GM23338 (cell line): ENCODE data around the gene ACAP1. TPM values are rescaled to one million over a fixed set of nuclear protein-coding genes. Genes with fewer than 3 reads are reported as not detected.

Experiments
- ATAC-seq: fragments of 200-7000 bp; cut with Tn5 transposase; 3 replicates; pipeline ENCODE4 v1.9.1; 2020
- DNase-seq: peaks from one replicate; pipeline ENCODE4 v3.0.0-alpha.2; 2015; ENCODE audit warnings: low spot score
- H2AFZ ChIP-seq: fragments of 200-600 bp; sonication (generic); 2 replicates; pipeline ENCODE4 v1.8.0; 2016; ENCODE audit warnings: antibody characterized with exemption, mild to moderate bottlenecking, moderate library complexity
- H3F3A ChIP-seq: fragments of 200-600 bp; sonication (generic); replicated peaks from 2 replicates; pipeline ENCODE4 v1.8.0; 2017; ENCODE audit warnings: antibody characterized with exemption, mixed run types, low read depth
- H3K27ac ChIP-seq: fragments of 200-600 bp; sonication (generic); 2 replicates; pipeline ENCODE4 v1.6.1; 2016; ENCODE audit warnings: low read depth
- H3K27me3 ChIP-seq: fragments of 200-600 bp; sonication (generic); 2 replicates; pipeline ENCODE4 v1.8.0; 2016; ENCODE audit warnings: mild to moderate bottlenecking, mixed run types, moderate library complexity; ENCODE audit not compliant: insufficient read depth
- H3K36me3 ChIP-seq: fragments of 200-600 bp; sonication (generic); 2 replicates; pipeline ENCODE4 v1.8.0; 2016; ENCODE audit warnings: mild to moderate bottlenecking; ENCODE audit not compliant: insufficient read depth
- H3K4me1 ChIP-seq: fragments of 200-600 bp; sonication (generic); 2 replicates; pipeline ENCODE4 v1.8.0; 2016; ENCODE audit warnings: mild to moderate bottlenecking, moderate library complexity; ENCODE audit not compliant: insufficient read depth
- H3K4me2 ChIP-seq: fragments of 200-600 bp; sonication (generic); 2 replicates; pipeline ENCODE4 v1.7.1; 2017; ENCODE audit warnings: mixed run types
- H3K4me3 ChIP-seq: fragments of 200-600 bp; sonication (generic); 2 replicates; pipeline ENCODE4 v1.6.1; 2016; ENCODE audit warnings: mixed run types
- H3K79me2 ChIP-seq: fragments of 200-600 bp; sonication (generic); replicated peaks from 2 replicates; pipeline ENCODE4 v1.8.0; 2017; ENCODE audit warnings: mild to moderate bottlenecking; ENCODE audit not compliant: insufficient read depth
- H3K9me2 ChIP-seq: fragments of 200-600 bp; sonication (generic); 2 replicates; pipeline ENCODE4 v1.8.0; 2017; ENCODE audit not compliant: insufficient read depth
- H4K20me1 ChIP-seq: fragments of 200-600 bp; sonication (generic); replicated peaks from 2 replicates; pipeline ENCODE4 v1.8.0; 2017; ENCODE audit warnings: mild to moderate bottlenecking; ENCODE audit not compliant: insufficient read depth
- H3K27ac Mint-ChIP-seq: 2 replicates; pipeline ENCODE4 v1.8.0; 2020; ENCODE audit warnings: inconsistent platforms, mild to moderate bottlenecking, moderate library complexity, mixed read lengths
- H3K27me3 Mint-ChIP-seq: 3 replicates; pipeline ENCODE4 v1.8.0; 2022; ENCODE audit warnings: low read depth, mild to moderate bottlenecking, moderate library complexity, mixed read lengths, inconsistent platforms; ENCODE audit not compliant: insufficient read depth, poor library complexity
- H3K36me3 Mint-ChIP-seq: 3 replicates; pipeline ENCODE4 v1.8.0; 2021; ENCODE audit warnings: low read depth, mild to moderate bottlenecking, inconsistent platforms, moderate library complexity, mixed read lengths
- H3K4me1 Mint-ChIP-seq: 3 replicates; pipeline ENCODE4 v1.8.0; 2020; ENCODE audit warnings: mild to moderate bottlenecking, inconsistent platforms, mixed read lengths
- H3K4me3 Mint-ChIP-seq: 3 replicates; pipeline ENCODE4 v1.8.0; 2021; ENCODE audit warnings: moderate library complexity, mild to moderate bottlenecking, inconsistent platforms, mixed read lengths
- H3K9me3 Mint-ChIP-seq: 3 replicates; pipeline ENCODE4 v1.8.0; 2020; ENCODE audit warnings: moderate library complexity, mild to moderate bottlenecking, inconsistent platforms, mixed read lengths
- CREB1 ChIP-seq: fragments of 250-450 bp; sonication (Bioruptor Pico); IDR thresholded peaks from 2 replicates; pipeline ENCODE4 v1.5.0; 2020; ENCODE audit warnings: low read depth, mild to moderate bottlenecking, moderate library complexity
- EZH2 ChIP-seq: fragments of 200-600 bp; sonication (generic); IDR thresholded peaks from one replicate; pipeline ENCODE4 v1.8.0; 2017; ENCODE audit warnings: antibody characterized with exemption, mild to moderate bottlenecking, low read depth; ENCODE audit not compliant: unreplicated experiment
- EZH2phosphoT487 ChIP-seq: fragments of 200-600 bp; sonication (generic); IDR thresholded peaks from one replicate; pipeline ENCODE4 v1.8.1; 2018; ENCODE audit warnings: antibody characterized with exemption; ENCODE audit not compliant: unreplicated experiment
- JUNB ChIP-seq: IDR thresholded peaks from one replicate; pipeline ENCODE4 v1.6.1; 2016; ENCODE audit warnings: antibody characterized with exemption; ENCODE audit not compliant: unreplicated experiment
- NANOG ChIP-seq: IDR thresholded peaks from 2 replicates; pipeline ENCODE4 v1.6.1; 2016; ENCODE audit warnings: antibody characterized with exemption, borderline replicate concordance
- POLR2AphosphoS5 ChIP-seq: IDR thresholded peaks from 2 replicates; pipeline ENCODE4 v1.6.1; 2016; ENCODE audit warnings: antibody characterized with exemption, low read depth
- STAT1 ChIP-seq: IDR thresholded peaks from one replicate; pipeline ENCODE4 v1.6.1; 2016; ENCODE audit warnings: antibody characterized with exemption; ENCODE audit not compliant: unreplicated experiment
- ZNF114 ChIP-seq: fragments of 250-450 bp; sonication (Bioruptor Pico); IDR thresholded peaks from 2 replicates; pipeline ENCODE4 v1.5.0; 2020; ENCODE audit warnings: mild to moderate bottlenecking, moderate library complexity
- ZNF331 ChIP-seq: fragments of 250-450 bp; sonication (Bioruptor Pico); IDR thresholded peaks from 2 replicates; pipeline ENCODE4 v1.5.0; 2020; ENCODE audit warnings: low read depth, mild to moderate bottlenecking, moderate library complexity
- polyA plus RNA-seq: library from polyadenylated mRNA; unstranded; fragments of >200 nt; fragmentation: Nextera tagmentation; extraction: Ambion mirVana; gene quantifications from 2 replicates; pipeline ENCODE4 v1.2.1, GENCODE V29; 2016
- total RNA-seq: library from RNA; depleted of rRNA; stranded (reverse); fragments of >200 nt; shearing (Covaris generic); gene quantifications from 2 replicates; pipeline ENCODE4 v1.2.3, GENCODE V29; 2014
- TF ChIP-seq, protein P1 (sequence below): IDR thresholded peaks from 2 replicates; pipeline ENCODE4 v1.6.1; 2016; ENCODE audit warnings: antibody characterized with exemption
- TF ChIP-seq, protein P2 (sequence below), 2 experiments: fragments of 200-600 bp in 1 of 2; sonication (generic) in 1 of 2; conservative IDR thresholded peaks; 2 replicates each; pipeline versions ENCODE4 v1.5.1 to v1.6.1; 2016 to 2017; ENCODE audit warnings: antibody characterized with exemption in 2 of 2, low read depth in 2 of 2, mild to moderate bottlenecking in 2 of 2, moderate library complexity in 1 of 2
- TF ChIP-seq, protein P3 (sequence below): IDR thresholded peaks from one replicate; pipeline ENCODE4 v1.6.1; 2018; ENCODE audit warnings: antibody characterized with exemption; ENCODE audit not compliant: unreplicated experiment
- TF ChIP-seq, protein P4 (sequence below): fragments of 250-450 bp; sonication (Bioruptor Pico); IDR thresholded peaks from 2 replicates; pipeline ENCODE4 v1.5.0; 2020; ENCODE audit warnings: mild to moderate bottlenecking, moderate library complexity

ACAP1 gene
- total and polyA plus RNA-seq, 2 experiments from 2014 or later, result 30.7 to 40.1 TPM

DNA sequence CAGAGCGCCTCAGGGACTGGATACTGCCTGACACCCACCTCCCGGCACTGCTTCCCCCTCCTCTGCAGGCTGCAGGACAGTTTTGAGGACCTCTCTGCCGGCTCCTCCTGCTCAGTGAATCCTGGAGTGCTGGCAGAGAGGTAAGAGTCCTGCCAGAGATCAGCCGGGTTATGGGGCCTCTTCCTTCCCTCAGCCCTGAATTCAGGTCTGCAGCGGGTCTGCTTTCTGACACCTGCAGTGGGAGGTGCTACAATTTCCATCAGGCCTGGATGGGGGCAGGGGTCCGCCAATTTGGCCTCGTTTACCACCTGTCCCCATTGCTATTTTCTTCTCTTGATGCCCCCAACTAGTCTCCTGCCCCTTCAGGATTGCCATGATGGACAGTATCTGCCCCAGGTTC, 4.2 kb upstream of the ACAP1 start:
- Mint-ChIP-seq H3K9me3 (no peaks in the 10 kb centered on the region), H3K36me3 (peaks cover 5% of the 10 kb centered on the region; the same call in 1 of the 3 replicates), H3K27me3 (peaks cover 9% of the 10 kb centered on the region), H3K27ac (peak overlapping the region; percentile 2; the same call in 1 of the 2 replicates), H3K4me1 (peaks cover 36% of the 10 kb centered on the region), H3K4me3 (no peak overlapping the region; the same call in 2 of the 3 replicates)
- H3K4me1 ChIP-seq, result peaks cover 19% of the 10 kb centered on the region
- DNase-seq (no peak), ATAC-seq (no peak)
- no peaks in the 10 kb centered on the region for H3K9me2 ChIP-seq
- TF ChIP-seq ZNF331 (no peak), NANOG (no peak), ZNF114 (CRISPR knock-in tag) (no peak), EZH2phosphoT487 (no peak), POLR2AphosphoS5 (no peak), EZH2 (no peak), STAT1 (no peak), JUNB (no peak), CREB1 (CRISPR knock-in tag) (no peak)
- TF ChIP-seq, protein P1, sequence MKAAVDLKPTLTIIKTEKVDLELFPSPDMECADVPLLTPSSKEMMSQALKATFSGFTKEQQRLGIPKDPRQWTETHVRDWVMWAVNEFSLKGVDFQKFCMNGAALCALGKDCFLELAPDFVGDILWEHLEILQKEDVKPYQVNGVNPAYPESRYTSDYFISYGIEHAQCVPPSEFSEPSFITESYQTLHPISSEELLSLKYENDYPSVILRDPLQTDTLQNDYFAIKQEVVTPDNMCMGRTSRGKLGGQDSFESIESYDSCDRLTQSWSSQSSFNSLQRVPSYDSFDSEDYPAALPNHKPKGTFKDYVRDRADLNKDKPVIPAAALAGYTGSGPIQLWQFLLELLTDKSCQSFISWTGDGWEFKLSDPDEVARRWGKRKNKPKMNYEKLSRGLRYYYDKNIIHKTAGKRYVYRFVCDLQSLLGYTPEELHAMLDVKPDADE, result no peak
- TF ChIP-seq, protein P2, sequence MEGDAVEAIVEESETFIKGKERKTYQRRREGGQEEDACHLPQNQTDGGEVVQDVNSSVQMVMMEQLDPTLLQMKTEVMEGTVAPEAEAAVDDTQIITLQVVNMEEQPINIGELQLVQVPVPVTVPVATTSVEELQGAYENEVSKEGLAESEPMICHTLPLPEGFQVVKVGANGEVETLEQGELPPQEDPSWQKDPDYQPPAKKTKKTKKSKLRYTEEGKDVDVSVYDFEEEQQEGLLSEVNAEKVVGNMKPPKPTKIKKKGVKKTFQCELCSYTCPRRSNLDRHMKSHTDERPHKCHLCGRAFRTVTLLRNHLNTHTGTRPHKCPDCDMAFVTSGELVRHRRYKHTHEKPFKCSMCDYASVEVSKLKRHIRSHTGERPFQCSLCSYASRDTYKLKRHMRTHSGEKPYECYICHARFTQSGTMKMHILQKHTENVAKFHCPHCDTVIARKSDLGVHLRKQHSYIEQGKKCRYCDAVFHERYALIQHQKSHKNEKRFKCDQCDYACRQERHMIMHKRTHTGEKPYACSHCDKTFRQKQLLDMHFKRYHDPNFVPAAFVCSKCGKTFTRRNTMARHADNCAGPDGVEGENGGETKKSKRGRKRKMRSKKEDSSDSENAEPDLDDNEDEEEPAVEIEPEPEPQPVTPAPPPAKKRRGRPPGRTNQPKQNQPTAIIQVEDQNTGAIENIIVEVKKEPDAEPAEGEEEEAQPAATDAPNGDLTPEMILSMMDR (conservative IDR thresholded peaks at IDR 0.05; ENCODE audit: low read depth in 2 of 2), result no peak
- TF ChIP-seq, protein P3, sequence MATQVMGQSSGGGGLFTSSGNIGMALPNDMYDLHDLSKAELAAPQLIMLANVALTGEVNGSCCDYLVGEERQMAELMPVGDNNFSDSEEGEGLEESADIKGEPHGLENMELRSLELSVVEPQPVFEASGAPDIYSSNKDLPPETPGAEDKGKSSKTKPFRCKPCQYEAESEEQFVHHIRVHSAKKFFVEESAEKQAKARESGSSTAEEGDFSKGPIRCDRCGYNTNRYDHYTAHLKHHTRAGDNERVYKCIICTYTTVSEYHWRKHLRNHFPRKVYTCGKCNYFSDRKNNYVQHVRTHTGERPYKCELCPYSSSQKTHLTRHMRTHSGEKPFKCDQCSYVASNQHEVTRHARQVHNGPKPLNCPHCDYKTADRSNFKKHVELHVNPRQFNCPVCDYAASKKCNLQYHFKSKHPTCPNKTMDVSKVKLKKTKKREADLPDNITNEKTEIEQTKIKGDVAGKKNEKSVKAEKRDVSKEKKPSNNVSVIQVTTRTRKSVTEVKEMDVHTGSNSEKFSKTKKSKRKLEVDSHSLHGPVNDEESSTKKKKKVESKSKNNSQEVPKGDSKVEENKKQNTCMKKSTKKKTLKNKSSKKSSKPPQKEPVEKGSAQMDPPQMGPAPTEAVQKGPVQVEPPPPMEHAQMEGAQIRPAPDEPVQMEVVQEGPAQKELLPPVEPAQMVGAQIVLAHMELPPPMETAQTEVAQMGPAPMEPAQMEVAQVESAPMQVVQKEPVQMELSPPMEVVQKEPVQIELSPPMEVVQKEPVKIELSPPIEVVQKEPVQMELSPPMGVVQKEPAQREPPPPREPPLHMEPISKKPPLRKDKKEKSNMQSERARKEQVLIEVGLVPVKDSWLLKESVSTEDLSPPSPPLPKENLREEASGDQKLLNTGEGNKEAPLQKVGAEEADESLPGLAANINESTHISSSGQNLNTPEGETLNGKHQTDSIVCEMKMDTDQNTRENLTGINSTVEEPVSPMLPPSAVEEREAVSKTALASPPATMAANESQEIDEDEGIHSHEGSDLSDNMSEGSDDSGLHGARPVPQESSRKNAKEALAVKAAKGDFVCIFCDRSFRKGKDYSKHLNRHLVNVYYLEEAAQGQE, result no peak
- TF ChIP-seq, protein P4, sequence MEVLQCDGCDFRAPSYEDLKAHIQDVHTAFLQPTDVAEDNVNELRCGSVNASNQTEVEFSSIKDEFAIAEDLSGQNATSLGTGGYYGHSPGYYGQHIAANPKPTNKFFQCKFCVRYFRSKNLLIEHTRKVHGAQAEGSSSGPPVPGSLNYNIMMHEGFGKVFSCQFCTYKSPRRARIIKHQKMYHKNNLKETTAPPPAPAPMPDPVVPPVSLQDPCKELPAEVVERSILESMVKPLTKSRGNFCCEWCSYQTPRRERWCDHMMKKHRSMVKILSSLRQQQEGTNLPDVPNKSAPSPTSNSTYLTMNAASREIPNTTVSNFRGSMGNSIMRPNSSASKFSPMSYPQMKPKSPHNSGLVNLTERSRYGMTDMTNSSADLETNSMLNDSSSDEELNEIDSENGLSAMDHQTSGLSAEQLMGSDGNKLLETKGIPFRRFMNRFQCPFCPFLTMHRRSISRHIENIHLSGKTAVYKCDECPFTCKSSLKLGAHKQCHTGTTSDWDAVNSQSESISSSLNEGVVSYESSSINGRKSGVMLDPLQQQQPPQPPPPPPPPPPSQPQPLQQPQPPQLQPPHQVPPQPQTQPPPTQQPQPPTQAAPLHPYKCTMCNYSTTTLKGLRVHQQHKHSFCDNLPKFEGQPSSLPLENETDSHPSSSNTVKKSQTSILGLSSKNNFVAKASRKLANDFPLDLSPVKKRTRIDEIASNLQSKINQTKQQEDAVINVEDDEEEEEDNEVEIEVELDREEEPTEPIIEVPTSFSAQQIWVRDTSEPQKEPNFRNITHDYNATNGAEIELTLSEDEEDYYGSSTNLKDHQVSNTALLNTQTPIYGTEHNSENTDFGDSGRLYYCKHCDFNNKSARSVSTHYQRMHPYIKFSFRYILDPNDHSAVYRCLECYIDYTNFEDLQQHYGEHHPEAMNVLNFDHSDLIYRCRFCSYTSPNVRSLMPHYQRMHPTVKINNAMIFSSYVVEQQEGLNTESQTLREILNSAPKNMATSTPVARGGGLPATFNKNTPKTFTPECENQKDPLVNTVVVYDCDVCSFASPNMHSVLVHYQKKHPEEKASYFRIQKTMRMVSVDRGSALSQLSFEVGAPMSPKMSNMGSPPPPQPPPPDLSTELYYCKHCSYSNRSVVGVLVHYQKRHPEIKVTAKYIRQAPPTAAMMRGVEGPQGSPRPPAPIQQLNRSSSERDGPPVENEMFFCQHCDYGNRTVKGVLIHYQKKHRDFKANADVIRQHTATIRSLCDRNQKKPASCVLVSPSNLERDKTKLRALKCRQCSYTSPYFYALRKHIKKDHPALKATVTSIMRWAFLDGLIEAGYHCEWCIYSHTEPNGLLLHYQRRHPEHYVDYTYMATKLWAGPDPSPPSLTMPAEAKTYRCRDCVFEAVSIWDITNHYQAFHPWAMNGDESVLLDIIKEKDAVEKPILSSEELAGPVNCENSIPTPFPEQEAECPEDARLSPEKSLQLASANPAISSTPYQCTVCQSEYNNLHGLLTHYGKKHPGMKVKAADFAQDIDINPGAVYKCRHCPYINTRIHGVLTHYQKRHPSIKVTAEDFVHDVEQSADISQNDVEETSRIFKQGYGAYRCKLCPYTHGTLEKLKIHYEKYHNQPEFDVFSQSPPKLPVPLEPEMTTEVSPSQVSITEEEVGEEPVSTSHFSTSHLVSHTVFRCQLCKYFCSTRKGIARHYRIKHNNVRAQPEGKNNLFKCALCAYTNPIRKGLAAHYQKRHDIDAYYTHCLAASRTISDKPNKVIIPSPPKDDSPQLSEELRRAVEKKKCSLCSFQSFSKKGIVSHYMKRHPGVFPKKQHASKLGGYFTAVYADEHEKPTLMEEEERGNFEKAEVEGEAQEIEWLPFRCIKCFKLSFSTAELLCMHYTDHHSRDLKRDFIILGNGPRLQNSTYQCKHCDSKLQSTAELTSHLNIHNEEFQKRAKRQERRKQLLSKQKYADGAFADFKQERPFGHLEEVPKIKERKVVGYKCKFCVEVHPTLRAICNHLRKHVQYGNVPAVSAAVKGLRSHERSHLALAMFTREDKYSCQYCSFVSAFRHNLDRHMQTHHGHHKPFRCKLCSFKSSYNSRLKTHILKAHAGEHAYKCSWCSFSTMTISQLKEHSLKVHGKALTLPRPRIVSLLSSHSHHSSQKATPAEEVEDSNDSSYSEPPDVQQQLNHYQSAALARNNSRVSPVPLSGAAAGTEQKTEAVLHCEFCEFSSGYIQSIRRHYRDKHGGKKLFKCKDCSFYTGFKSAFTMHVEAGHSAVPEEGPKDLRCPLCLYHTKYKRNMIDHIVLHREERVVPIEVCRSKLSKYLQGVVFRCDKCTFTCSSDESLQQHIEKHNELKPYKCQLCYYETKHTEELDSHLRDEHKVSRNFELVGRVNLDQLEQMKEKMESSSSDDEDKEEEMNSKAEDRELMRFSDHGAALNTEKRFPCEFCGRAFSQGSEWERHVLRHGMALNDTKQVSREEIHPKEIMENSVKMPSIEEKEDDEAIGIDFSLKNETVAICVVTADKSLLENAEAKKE (CRISPR knock-in tag), result no peak
- H3K27ac ChIP-seq, result no peak overlapping the region
- H3K36me3 ChIP-seq, result no peaks in the 10 kb centered on the region
- no peak overlapping the region for H3K4me3 ChIP-seq
- no peaks in the 10 kb centered on the region for H3K27me3 ChIP-seq
- H2AFZ ChIP-seq, result 0 out of 2 replicates have a peak overlapping the region, but pooled peaks have one; percentile 52
- peaks cover 14% of the 10 kb centered on the region for H3K79me2 ChIP-seq
- H3K4me2 ChIP-seq, result no peak overlapping the region; the same call in 1 of the 2 replicates
- H3F3A ChIP-seq, result peaks cover 31% of the 10 kb centered on the region
- H4K20me1 ChIP-seq, result no peaks in the 10 kb centered on the region
